Measurements from ENCODE around the gene RAB24. TPM values are rescaled to one million over a fixed set of nuclear protein-coding genes. Genes with fewer than 3 reads are reported as not detected.
A peak's percentile ranks its signal among the peaks of the same experiment; 100 is the strongest.

The RAB24 gene
- total RNA-seq, 1 experiment from 2014 or later: 42.6 TPM

GRCh38 chr5:177291735-177292134 lies 11.8 kb downstream of the RAB24 start:
- Mint-ChIP-seq H3K4me1 (ENCODE audit: insufficient read depth, unreplicated experiment) (peaks cover 6% of the 10 kb centered on the region), H3K27ac (ENCODE audit: low read depth, unreplicated experiment) (no peak overlapping the region), H3K27me3 (ENCODE audit: insufficient read depth, unreplicated experiment) (no peaks in the 10 kb centered on the region), H3K36me3 (ENCODE audit: insufficient read depth, unreplicated experiment) (peaks cover 100% of the 10 kb centered on the region), H3K9me3 (ENCODE audit: unreplicated experiment) (no peaks in the 10 kb centered on the region), H3K4me3 (ENCODE audit: unreplicated experiment) (no peak overlapping the region)
- no peak for DNase-seq (ENCODE audit: unreplicated experiment)
- ChIA-PET POLR2A (interaction anchor here (1.3 kb wide), 2 partner anchors 10 to 12 kb away, joined by 4 to 5 read pairs; no protein-coding TSS in a partner anchor), CTCF (interaction anchor here (1.2 to 2.1 kb wide), 2 partner anchors 17 to 178 kb away, joined by 3 to 5 read pairs; no protein-coding TSS in a partner anchor)
- TF ChIP-seq CTCF (IDR thresholded peaks at IDR 0.05; ENCODE audit: unreplicated experiment): no peak
- BruUV-seq (replicated peaks): no TSS peak
- intact Hi-C loops (cut with micrococcal nuclease): no loop called here

- Mint-ChIP-seq H3K36me3 (ENCODE audit: insufficient read depth, unreplicated experiment) (peaks cover 100% of the 10 kb centered on the region), H3K27me3 (ENCODE audit: insufficient read depth, unreplicated experiment) (no peaks in the 10 kb centered on the region), H3K9me3 (ENCODE audit: unreplicated experiment) (no peaks in the 10 kb centered on the region), H3K4me1 (ENCODE audit: insufficient read depth, unreplicated experiment) (peaks cover 6% of the 10 kb centered on the region), H3K4me3 (ENCODE audit: unreplicated experiment) (no peak overlapping the region), H3K27ac (ENCODE audit: low read depth, unreplicated experiment) (no peak overlapping the region)
- intact Hi-C loops (cut with micrococcal nuclease): no loop called here
- no TSS peak for BruUV-seq (replicated peaks)
- no peak for DNase-seq (ENCODE audit: unreplicated experiment)
- ChIA-PET CTCF (interaction anchor here (0.7 to 2.1 kb wide), 3 partner anchors 13 to 265 kb away, joined by 3 to 12 read pairs (median 4); no protein-coding TSS in a partner anchor), POLR2A (interaction anchor here (1.3 kb wide), 2 partner anchors 10 to 11 kb away, joined by 4 to 5 read pairs; no protein-coding TSS in a partner anchor)
- TF ChIP-seq CTCF (IDR thresholded peaks at IDR 0.05; ENCODE audit: unreplicated experiment): no peak
Measured at GRCh38 chr5:177290816-177291596, 12.5 kb downstream of the RAB24 start.

GRCh38 chr5:177288191-177288590 lies 15.3 kb downstream of the RAB24 start:
- no peak overlapping the region for H3K4me3 Mint-ChIP-seq (ENCODE audit: unreplicated experiment)
- DNase-seq (ENCODE audit: unreplicated experiment): no peak
- CTCF ChIA-PET: interaction anchor here (0.5 to 1.3 kb wide), 5 partner anchors 21 to 177 kb away, joined by 3 to 6 read pairs (median 4); no protein-coding TSS in a partner anchor
- peaks cover 6% of the 10 kb centered on the region for H3K4me1 Mint-ChIP-seq (ENCODE audit: insufficient read depth, unreplicated experiment)
- no TSS peak for BruUV-seq (replicated peaks)
- TF ChIP-seq CTCF (IDR thresholded peaks at IDR 0.05; ENCODE audit: unreplicated experiment): no peak
- POLR2A ChIA-PET: interaction anchor here (0.7 to 1.4 kb wide), 2 partner anchors 11 to 83 kb away, joined by 3 to 4 read pairs; no protein-coding TSS in a partner anchor
- no peaks in the 10 kb centered on the region for H3K27me3 Mint-ChIP-seq (ENCODE audit: insufficient read depth, unreplicated experiment)
- H3K27ac Mint-ChIP-seq (ENCODE audit: low read depth, unreplicated experiment): no peak overlapping the region
- intact Hi-C loops (cut with micrococcal nuclease): no loop called here
- no peaks in the 10 kb centered on the region for H3K9me3 Mint-ChIP-seq (ENCODE audit: unreplicated experiment)
- peaks cover 100% of the 10 kb centered on the region for H3K36me3 Mint-ChIP-seq (ENCODE audit: insufficient read depth, unreplicated experiment)

- no peak overlapping the region for H3K27ac Mint-ChIP-seq (ENCODE audit: low read depth, unreplicated experiment)
- POLR2A ChIA-PET: no interaction called here
- DNase-seq (ENCODE audit: unreplicated experiment): no peak
- H3K36me3 Mint-ChIP-seq (ENCODE audit: insufficient read depth, unreplicated experiment): peaks cover 96% of the 10 kb centered on the region
- BruUV-seq (replicated peaks): TSS peak; percentile 9
- CTCF ChIA-PET: interaction anchor here (0.6 to 1.3 kb wide), 5 partner anchors 13 to 245 kb away, joined by 3 to 4 read pairs (median 3); no protein-coding TSS in a partner anchor
- intact Hi-C loops (cut with micrococcal nuclease): no loop called here
- H3K4me1 Mint-ChIP-seq (ENCODE audit: insufficient read depth, unreplicated experiment): no peaks in the 10 kb centered on the region
- no peak overlapping the region for H3K4me3 Mint-ChIP-seq (ENCODE audit: unreplicated experiment)
- no peaks in the 10 kb centered on the region for H3K27me3 Mint-ChIP-seq (ENCODE audit: insufficient read depth, unreplicated experiment)
- TF ChIP-seq CTCF (IDR thresholded peaks at IDR 0.05; ENCODE audit: unreplicated experiment): no peak
- H3K9me3 Mint-ChIP-seq (ENCODE audit: unreplicated experiment): no peaks in the 10 kb centered on the region
Measured at GRCh38 chr5:177276886-177277285, 26.6 kb downstream of the RAB24 start.
